Ishikawa (cell line): ENCODE data around the gene APBB2.

Experiments used
- CREB1 ChIP-seq: IDR thresholded peaks from 2 replicates; pipeline ENCODE4 v1.6.1; 2012; ENCODE audit warnings: low read depth
- EGR1 ChIP-seq: IDR thresholded peaks from 2 replicates; pipeline ENCODE4 v1.6.1; 2012
- FOXM1 ChIP-seq: IDR thresholded peaks from 2 replicates; pipeline ENCODE4 v1.6.1; 2012; ENCODE audit warnings: low read depth, borderline replicate concordance
- RAD21 ChIP-seq: IDR thresholded peaks from 2 replicates; pipeline ENCODE4 v1.6.1; 2012; ENCODE audit warnings: low read depth
- TAF1 ChIP-seq: IDR thresholded peaks from 2 replicates; pipeline ENCODE4 v1.6.1; 2012; ENCODE audit warnings: low read depth, mild to moderate bottlenecking
- YY1 ChIP-seq: IDR thresholded peaks from 2 replicates; pipeline ENCODE4 v1.6.1; 2012; ENCODE audit warnings: low read depth
- ZBTB7A ChIP-seq: IDR thresholded peaks from 2 replicates; pipeline ENCODE4 v1.6.1; 2012; ENCODE audit warnings: low read depth
- TF ChIP-seq, protein P1 (sequence below): IDR thresholded peaks from 2 replicates; pipeline ENCODE4 v1.6.1; 2012; ENCODE audit warnings: low read depth, mild to moderate bottlenecking

DNA sequence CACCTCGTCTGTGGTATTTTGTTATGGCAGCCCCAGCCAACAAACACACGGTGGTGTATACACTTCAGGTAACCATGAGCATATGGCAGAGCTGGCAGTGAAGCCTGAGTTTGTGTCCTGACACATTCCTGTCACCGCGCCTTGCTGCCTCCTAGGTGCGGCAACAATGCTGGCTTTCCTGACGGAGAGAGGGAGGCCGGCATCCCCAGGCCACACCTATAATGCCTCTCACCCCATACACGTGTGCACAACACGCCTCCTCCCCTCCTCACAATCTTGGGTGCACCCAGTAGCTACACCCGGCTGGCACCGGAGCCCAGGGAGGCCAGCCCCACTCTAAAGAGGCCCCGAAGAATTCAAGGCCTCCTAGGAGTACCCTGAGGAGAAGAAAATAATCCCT is 306.0 kb downstream of the APBB2 start:
- TF ChIP-seq FOXM1, result no peak
- no peak for TF ChIP-seq ZBTB7A
- no peak for TF ChIP-seq RAD21
- no peak for TF ChIP-seq EGR1
- TF ChIP-seq CREB1, result no peak
- TF ChIP-seq, protein P1, sequence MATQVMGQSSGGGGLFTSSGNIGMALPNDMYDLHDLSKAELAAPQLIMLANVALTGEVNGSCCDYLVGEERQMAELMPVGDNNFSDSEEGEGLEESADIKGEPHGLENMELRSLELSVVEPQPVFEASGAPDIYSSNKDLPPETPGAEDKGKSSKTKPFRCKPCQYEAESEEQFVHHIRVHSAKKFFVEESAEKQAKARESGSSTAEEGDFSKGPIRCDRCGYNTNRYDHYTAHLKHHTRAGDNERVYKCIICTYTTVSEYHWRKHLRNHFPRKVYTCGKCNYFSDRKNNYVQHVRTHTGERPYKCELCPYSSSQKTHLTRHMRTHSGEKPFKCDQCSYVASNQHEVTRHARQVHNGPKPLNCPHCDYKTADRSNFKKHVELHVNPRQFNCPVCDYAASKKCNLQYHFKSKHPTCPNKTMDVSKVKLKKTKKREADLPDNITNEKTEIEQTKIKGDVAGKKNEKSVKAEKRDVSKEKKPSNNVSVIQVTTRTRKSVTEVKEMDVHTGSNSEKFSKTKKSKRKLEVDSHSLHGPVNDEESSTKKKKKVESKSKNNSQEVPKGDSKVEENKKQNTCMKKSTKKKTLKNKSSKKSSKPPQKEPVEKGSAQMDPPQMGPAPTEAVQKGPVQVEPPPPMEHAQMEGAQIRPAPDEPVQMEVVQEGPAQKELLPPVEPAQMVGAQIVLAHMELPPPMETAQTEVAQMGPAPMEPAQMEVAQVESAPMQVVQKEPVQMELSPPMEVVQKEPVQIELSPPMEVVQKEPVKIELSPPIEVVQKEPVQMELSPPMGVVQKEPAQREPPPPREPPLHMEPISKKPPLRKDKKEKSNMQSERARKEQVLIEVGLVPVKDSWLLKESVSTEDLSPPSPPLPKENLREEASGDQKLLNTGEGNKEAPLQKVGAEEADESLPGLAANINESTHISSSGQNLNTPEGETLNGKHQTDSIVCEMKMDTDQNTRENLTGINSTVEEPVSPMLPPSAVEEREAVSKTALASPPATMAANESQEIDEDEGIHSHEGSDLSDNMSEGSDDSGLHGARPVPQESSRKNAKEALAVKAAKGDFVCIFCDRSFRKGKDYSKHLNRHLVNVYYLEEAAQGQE, result no peak
- TF ChIP-seq YY1, result no peak
- no peak for TF ChIP-seq TAF1
